Ramos (cell line): ENCODE data around the gene LDHAL6B.

Experiments
- in situ Hi-C: fragments of 300-500 bp; cut with MboI; formaldehyde crosslinking; loops from one replicate; pipeline ENCODE4 v1.14.3; 2022; ENCODE audit warnings: low sequenced_read_pairs; ENCODE audit not compliant: unreplicated experiment

The LDHAL6B gene

DNA sequence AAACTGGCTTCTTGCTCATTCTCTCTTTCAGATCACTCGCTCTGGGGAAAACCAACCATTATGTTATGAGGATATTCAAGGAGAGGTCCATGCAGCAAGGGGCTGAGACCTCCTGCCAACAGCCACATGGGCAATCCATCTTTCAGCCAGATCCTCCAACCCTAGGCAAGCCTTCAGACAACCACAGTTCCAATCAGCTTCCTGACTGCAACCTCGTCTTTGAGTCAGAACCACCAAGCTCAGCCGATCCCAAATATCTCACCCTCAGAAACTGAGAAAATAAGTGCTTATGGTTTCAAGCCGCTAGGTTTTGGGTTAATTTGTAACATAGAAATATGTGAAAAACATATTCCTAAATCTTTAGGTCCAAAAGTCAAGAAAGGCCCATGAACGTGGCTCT is 10.3 kb downstream of the LDHAL6B start:
- in situ Hi-C loops = no loop called here

- in situ Hi-C loops = no loop called here
These were observed 11.3 kb downstream of the LDHAL6B start for GRCh38 chr15:59217876-59218498.

GRCh38 chr15:59218710-59219109 is 12.1 kb downstream of the LDHAL6B start:
- in situ Hi-C loops = no loop called here

GRCh38 chr15:59221511-59222505 is 15.2 kb downstream of the LDHAL6B start:
- in situ Hi-C loops = no loop called here

- in situ Hi-C loops = no loop called here
These were observed 16.4 kb downstream of the LDHAL6B start for GRCh38 chr15:59222906-59223550.

GRCh38 chr15:59223736-59224135 is 17.1 kb downstream of the LDHAL6B start:
- in situ Hi-C loops = no loop called here

DNA sequence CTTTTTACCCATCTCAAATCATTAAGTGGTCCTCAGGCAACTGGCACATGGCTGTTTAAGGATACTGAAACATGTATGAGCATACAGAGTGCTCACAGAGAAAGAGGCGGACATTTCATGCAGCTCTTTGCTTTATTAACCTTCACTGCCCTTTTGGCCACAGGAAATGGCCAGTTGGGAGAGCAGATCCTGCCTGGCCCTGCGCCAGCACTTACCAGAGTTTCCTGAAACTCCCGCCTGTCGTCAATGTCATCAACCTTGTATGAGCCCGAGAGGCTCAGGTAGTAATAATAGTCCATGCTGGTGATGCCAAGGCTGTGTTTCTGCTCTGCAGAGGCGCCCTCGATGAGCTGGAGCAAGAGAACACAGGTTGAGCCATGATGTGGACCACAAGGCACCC is 17.8 kb downstream of the LDHAL6B start:
- in situ Hi-C loops = no loop called here

DNA sequence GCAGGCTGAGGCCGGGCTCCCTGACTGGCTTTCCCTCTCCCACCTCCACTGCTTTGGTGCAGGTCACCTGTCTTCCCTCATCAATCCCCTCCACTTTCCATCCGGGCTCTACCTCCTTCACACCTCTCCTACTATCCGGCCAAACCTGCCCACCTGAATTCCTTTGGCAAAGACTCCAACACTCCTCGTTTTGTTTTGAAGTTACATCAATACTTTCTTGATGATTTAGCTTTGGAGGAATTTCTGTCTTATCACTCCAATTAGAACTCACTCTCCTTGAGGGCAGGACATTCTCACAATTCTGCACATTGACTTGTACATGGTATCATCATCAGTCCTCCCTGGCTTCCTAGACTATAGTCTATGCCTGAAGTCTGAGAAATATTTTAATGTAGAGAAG is 20.4 kb downstream of the LDHAL6B start:
- in situ Hi-C loops = no loop called here

GRCh38 chr15:59229015-59229414 is 22.4 kb downstream of the LDHAL6B start:
- in situ Hi-C loops = no loop called here

DNA sequence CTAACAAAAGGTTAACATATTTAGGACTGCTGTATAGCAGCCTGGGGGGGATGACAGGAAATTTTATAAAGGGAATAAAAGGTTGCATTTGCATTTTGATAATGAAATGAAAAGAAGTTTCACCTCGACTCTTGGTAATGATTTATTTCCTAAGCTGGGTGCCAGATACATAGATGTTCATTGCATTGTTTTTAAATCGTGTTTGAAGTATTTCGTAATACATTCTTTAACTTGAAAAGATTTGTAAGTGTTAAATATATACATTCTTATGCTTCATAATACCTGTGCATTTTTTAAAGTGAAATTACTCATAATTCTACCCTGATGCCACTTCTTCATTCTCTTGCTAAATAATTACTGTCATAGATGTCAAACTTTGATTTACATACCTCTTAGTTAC is 22.8 kb downstream of the LDHAL6B start:
- in situ Hi-C loops = no loop called here

GRCh38 chr15:59230531-59231055 is 23.9 kb downstream of the LDHAL6B start:
- in situ Hi-C loops = no loop called here

DNA sequence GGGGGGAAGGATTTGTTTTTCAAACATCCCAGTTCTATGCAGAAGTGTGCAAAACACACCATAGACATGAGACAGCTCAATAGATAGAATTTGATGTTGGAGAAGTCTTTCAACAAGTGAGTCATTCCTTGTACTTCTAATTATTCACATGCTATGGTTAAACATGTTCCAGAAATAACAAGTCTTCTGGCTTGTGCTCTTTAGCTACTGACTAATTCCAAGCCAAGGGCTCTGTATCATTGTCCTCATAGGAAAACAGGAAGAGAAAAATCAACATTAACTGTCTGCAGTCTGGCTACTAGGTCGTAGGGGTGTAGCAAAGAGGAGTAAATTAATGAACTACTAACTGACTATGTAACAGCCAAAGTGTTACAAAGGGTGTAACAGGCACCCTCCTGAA is 25.8 kb downstream of the LDHAL6B start:
- in situ Hi-C loops = no loop called here

DNA sequence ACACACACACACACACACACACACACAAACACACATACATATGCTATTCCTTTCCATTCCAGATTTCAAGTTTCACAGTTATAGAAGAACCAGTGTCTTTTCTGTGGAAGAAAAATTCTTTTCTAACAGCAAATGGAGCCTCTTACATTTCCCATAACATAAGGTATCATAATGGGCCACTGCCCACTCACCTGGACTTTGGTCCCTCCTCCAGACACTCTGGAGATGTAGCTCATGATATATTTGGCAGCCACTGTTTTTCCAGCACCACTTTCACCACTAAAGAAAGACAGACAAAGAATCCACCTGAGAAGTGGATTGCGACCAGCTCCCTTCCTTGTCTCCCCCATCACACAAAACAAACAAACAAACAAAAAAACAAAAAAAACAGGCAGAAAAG is 29.8 kb downstream of the LDHAL6B start:
- in situ Hi-C loops = no loop called here

DNA sequence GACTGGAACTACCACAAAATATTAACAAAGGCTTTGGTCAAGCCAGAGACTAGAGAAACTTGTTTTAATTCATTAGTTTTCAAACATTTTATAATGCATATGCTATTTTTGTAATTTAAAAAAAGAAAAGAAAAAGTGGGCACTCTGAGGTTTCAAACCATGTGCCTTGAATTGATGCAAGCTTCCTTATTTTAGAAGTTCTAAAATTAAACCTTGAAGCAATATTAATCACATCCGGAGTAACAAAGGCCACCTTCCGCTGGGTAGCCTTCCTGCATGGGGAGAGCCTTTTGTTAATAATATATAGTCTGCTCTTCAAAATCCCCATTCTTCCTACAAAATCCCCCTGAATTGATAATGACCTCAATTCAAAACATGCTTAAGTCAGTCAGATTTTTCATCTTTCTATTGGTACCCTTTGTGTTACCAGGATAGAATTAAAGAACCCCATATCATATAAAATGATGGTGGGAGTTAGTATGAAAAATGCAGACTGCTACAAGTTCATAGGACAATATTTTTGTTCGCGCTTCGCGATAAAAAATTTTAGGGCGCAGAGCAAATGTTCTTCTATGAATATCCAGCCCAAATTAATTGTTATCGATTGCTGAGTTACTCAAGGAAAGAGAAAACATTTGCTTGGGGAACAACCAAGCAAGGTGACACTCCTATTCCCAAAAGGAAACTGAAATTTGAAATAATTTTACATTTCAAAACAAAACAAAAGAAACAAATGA is 30.6 kb downstream of the LDHAL6B start:
- in situ Hi-C loops = no loop called here

GRCh38 chr15:59237924-59238331 is 31.3 kb downstream of the LDHAL6B start:
- in situ Hi-C loops = no loop called here

DNA sequence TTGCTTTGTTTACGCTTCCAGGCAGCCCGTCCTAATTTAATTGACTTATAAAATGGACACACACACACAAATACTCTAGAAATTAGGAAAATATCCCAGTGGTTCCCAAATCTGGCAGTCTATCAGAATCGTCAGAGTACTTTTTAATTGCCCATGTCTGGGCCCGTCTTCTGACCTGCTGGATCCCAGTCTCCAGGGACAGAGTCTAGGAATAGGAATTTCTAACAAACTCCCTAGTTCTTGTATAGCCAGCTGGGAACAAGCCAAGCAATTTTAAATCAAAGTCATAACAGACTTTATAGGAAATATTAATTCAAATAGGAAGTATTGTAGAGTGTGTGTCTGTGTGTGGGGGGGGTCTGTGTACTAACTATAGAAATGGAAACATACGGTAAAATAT is 33.4 kb downstream of the LDHAL6B start:
- in situ Hi-C loops = loop anchor here (5.0 kb wide), 1 partner anchor 252 kb away; no protein-coding TSS in a partner anchor

DNA sequence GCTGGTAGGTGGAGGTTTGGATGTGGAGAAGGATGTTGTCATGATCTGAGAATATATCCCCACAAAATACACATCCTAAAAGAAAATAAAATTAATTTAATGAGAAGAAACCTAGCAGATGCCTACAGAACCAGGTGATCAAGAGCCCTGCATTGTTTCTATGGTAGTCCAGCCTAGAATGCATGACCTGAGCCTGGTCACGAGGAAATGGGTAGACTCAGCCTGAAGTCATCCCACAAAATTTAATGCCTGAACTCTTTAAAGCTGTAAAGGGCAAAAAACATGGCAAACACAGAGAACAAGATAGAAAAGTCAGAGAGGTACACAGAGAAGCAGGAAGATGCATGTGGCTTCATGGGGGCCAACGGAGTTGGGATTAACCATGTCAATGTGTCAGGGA is 36.0 kb downstream of the LDHAL6B start:
- in situ Hi-C loops = loop anchor here (5.0 kb wide), 1 partner anchor 250 kb away; no protein-coding TSS in a partner anchor

- in situ Hi-C loops = loop anchor here (5.0 kb wide), 1 partner anchor 249 kb away; no protein-coding TSS in a partner anchor
These were observed 37.0 kb downstream of the LDHAL6B start for GRCh38 chr15:59243622-59244021.

DNA sequence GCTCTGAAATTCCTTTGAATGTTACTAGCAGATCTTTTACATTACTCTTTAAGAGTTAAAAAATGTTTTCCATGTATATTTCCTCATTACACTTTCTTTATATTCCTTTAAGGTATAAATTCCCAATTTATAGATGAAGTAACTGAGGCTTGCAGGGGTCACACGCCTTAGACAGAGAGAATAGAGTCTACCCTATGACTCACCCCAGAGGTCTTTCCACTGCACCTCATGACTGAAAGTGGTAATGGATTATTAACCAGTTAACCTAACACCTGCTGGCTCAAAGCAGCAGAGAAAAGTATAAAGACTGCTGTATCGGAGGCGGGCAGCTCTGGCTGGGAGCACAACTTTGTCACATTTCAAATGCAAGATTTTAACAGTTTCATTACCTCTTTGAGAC is 37.7 kb downstream of the LDHAL6B start:
- in situ Hi-C loops = loop anchor here (5.0 kb wide), 1 partner anchor 248 kb away; no protein-coding TSS in a partner anchor

DNA sequence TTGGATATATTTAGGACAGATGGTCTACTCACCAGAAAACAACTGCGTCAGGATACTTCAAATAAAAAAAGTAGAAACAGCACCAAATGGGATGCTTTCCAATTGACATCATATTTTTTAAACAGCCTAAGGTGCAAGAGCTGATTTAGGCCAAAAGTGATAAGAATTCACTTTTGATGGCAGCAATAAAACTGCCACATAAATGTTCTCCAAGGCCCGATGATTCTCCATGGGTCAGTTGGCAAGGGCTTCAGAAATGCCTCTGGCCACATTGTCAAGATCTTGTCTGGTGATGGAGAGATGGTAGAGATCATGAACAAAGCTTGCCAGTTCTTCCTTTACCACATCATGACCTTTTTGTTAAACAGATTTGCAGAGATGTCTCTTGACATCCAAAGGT is 38.9 kb downstream of the LDHAL6B start:
- in situ Hi-C loops = no loop called here
